RWPE1 (cell line): ENCODE measurements around the gene ART4.

Source experiments
- CTCF ChIA-PET: fragments of 350-600 bp; sonication (Branson Sonifier 250); formaldehyde crosslinking; extraction: SDS; loops from one replicate; lab custom pipeline; 2021; lab: Yijun Ruan, JAX
- POLR2A ChIA-PET: fragments of 400-600 bp; formaldehyde crosslinking; extraction: SDS; loops from one replicate; lab custom pipeline; 2020; ENCODE audit warnings: antibody characterized with exemption; ENCODE audit not compliant: low non-redundant PET; lab: Yijun Ruan, JAX
- DNase-seq: peaks from one replicate; pipeline ENCODE4 v3.0.0; 2012; ENCODE audit warnings: low spot score
- H3K27ac ChIP-seq: fragments of 450-650 bp; 2 replicates; pipeline ENCODE4 v1.5.1; 2017
- TF ChIP-seq, protein P1 (sequence below): fragments of 450-650 bp; conservative IDR thresholded peaks from 2 replicates; pipeline ENCODE4 v1.5.1; 2017; ENCODE audit warnings: low read depth, mild to moderate bottlenecking

The ART4 gene

DNA sequence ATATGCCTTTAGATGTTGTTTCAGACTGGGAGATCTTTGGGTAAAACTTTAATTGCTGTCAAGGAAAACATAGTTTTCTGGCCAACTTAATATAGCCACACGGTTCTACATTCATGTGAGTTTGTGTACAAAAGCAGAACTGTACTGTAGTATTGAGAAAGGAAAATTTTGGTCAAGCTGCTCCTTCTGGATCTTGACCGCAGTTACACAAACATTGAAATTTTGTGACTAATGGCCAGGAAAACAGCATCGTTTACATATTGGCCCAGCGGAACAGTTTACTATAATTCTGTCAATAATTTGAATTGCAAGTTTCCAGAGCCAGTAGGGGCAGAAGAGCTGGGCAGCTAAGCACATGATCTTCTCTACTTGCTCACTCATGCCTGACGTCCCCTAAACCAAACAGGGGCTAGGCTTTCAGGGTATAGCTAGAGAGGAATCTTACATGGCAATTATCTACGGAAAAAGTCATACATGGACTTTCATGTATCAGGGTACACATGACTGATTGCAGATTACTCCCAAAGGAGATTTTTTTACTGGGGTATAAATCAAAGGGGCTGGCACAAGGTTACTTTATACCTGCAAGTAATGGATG, 11.4 kb upstream of the ART4 start:
- H3K27ac ChIP-seq, result no peak overlapping the region
- DNase-seq, result no peak
- TF ChIP-seq, protein P1, sequence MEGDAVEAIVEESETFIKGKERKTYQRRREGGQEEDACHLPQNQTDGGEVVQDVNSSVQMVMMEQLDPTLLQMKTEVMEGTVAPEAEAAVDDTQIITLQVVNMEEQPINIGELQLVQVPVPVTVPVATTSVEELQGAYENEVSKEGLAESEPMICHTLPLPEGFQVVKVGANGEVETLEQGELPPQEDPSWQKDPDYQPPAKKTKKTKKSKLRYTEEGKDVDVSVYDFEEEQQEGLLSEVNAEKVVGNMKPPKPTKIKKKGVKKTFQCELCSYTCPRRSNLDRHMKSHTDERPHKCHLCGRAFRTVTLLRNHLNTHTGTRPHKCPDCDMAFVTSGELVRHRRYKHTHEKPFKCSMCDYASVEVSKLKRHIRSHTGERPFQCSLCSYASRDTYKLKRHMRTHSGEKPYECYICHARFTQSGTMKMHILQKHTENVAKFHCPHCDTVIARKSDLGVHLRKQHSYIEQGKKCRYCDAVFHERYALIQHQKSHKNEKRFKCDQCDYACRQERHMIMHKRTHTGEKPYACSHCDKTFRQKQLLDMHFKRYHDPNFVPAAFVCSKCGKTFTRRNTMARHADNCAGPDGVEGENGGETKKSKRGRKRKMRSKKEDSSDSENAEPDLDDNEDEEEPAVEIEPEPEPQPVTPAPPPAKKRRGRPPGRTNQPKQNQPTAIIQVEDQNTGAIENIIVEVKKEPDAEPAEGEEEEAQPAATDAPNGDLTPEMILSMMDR, result no peak
- POLR2A ChIA-PET, result no interaction called here
- CTCF ChIA-PET, result no interaction called here

DNA sequence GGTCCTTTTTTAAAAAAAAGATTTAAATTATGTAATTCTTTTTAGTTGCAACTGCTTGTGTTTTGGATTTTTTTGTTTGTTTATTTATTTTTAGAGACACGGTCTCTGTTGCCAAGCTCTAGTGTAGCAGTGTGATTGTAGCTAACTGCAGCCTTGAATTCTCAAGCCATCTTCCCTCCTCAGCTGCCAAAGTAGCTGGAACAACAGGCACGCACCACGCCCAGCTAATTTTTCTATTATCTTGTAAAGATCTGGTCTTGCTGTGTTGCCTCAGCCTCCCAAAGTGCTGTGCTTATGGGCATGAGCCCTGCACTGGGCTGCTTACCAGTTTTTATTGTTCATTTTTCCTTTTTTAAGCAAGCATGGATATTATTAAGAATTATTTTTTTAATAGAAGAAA, 10.6 kb upstream of the ART4 start:
- ChIA-PET POLR2A (no interaction called here), CTCF (no interaction called here)
- no peak overlapping the region for H3K27ac ChIP-seq
- no peak for DNase-seq
- TF ChIP-seq, protein P1, result no peak

DNA sequence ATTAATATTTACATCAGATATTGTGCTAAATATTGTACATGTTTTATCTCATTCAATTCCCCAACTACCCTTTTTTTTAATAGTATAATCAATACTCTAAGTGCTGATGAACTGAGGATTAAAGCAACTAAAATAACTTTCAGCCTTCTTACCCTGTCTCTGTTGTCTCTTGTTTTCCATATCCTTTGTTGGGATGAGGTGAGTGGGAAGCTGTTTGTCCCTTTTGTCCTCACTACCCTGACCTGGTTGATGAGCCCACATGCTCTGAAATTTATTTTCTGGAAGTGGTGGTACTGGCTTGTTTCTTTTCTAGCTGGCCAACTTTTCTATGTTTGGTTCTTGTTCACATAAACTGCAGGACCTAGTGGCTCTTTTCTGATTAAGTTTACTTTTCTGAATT, 9.6 kb upstream of the ART4 start:
- no peak for DNase-seq
- ChIA-PET CTCF (no interaction called here), POLR2A (interaction anchor here (0.6 kb wide), 1 partner anchor 109 kb away, joined by 3 read pairs; no protein-coding TSS in a partner anchor)
- TF ChIP-seq, protein P1, result no peak
- H3K27ac ChIP-seq, result no peak overlapping the region

DNA sequence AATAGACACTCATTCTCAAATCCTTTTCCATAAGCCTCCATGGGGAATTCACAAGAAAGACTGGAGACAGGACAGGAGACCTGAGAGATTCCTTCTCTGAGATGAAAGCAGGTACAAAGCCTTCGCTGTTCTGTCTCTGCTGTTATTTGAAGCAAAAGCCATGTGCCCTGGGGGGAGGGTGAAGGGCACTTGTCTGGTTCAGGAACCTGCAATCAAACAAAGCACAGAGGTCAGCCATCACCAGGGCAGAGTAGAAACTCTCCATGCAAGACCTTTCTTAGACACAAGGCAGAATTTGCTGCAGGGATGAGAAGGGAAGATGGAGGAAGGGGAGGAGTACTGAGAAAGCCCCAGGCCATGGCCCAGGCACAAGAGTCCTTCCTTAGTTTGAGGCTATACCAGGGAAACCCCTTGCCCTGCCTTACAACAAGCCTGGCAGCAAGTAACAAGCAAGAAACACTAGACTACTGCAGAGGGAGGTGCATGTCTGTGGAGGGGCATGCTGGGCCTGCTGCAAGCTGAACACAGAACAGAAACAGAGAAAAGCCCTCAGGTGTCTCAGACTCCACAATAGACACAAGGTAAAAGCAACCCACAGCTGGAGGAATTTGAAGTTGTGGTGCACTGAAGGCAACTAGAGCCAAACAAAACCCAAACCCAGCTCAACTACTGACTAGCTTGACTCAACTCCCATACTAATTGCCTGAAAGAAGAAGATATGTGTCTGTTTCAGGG, 7.8 kb upstream of the ART4 start:
- no peak overlapping the region for H3K27ac ChIP-seq
- ChIA-PET POLR2A (no interaction called here), CTCF (interaction anchor here (0.6 kb wide), 2 partner anchors 87 to 681 kb away, joined by 3 read pairs; no protein-coding TSS in a partner anchor)
- TF ChIP-seq, protein P1, result no peak
- no peak for DNase-seq

DNA sequence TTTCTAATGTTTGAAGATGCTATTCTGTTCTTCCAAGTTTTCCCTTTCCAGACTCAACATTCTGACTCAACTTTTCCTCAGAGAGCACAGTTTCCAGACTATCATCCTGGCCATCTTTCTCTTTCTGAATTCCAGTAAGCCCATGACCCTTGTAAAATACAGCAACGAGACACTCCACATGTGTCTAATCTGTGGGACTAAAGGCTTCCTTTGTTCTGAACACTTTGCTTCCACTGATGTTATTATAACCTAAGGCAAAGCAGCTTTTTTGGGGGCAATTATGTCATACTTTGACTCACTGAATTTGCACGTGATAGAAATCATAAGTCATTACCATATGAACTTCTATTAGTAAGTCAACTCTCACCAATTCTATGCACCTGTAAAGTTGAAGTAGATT, 6.3 kb upstream of the ART4 start:
- TF ChIP-seq, protein P1, result no peak
- ChIA-PET CTCF (no interaction called here), POLR2A (no interaction called here)
- no peak overlapping the region for H3K27ac ChIP-seq
- no peak for DNase-seq

DNA sequence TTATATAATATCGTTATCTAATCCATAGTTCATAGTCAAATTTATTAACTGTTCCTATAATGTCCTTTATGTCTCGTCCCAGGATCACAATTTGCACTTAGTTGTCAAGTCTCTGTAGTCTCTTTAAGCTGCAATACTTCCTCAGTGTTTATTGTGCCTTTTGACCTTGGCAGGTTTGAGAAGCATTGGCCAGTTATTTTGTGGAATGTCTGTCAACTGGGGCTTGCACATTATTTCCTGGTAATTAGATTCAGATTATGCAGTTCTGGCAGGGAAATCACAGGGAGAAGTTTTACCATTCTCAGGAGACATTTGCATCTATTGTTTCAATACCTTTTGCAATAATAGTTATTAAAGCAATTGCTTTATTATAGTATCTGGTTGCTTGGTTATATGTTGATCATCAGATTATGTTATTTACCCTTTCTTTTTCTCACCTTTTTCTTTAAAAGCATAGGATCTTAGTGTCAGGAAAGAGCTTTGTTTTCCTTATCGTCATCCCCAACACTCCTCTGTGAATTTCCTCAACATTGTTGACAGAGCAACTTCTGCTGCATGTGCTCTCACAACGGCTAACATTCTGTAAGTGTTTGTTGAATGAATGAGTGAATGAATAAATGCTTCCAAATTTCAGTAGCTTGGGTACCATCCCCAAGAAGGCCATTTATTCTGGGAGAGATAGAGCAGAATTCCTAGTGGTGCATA, 3.7 kb upstream of the ART4 start:
- TF ChIP-seq, protein P1, result no peak

More for the DNA sequence above, 3.7 kb upstream of the ART4 start:
- ChIA-PET POLR2A (no interaction called here), CTCF (interaction anchor here (1.0 to 1.7 kb wide), 3 partner anchors 145 to 149 kb away, joined by 3 to 14 read pairs (median 11); no protein-coding TSS in a partner anchor)
- H3K27ac ChIP-seq, result no peak overlapping the region
- no peak for DNase-seq
